HepG2 (cell line): ENCODE measurements around the gene AGPAT2. TPM values are rescaled to one million over a fixed set of nuclear protein-coding genes. Genes with fewer than 3 reads are reported as not detected.

Experiments
- ADNP ChIP-seq: sonication (generic); formaldehyde crosslinking; IDR thresholded peaks from 2 replicates; pipeline ENCODE4 v1.4.0; 2020; ENCODE audit warnings: missing genetic modification reagents
- ATF3 ChIP-seq: sonication (generic); formaldehyde crosslinking; IDR thresholded peaks from 2 replicates; pipeline ENCODE4 v1.4.0; 2020; ENCODE audit warnings: missing genetic modification reagents
- ATF7-NPFF ChIP-seq: sonication (generic); formaldehyde crosslinking; IDR thresholded peaks from 2 replicates; pipeline ENCODE4 v1.8.1; 2023; ENCODE audit warnings: mild to moderate bottlenecking, low read depth, missing genetic modification reagents, moderate library complexity
- BATF2 ChIP-seq: sonication (generic); formaldehyde crosslinking; IDR thresholded peaks from 2 replicates; pipeline ENCODE4 v1.8.0; 2022; ENCODE audit warnings: mild to moderate bottlenecking, missing genetic modification reagents, moderate library complexity
- GABPB1 ChIP-seq: IDR thresholded peaks from 2 replicates; pipeline ENCODE4 v1.6.1; 2016; ENCODE audit warnings: mild to moderate bottlenecking, missing genetic modification reagents, moderate library complexity, missing compliant biosample characterization
- GLI4 ChIP-seq: sonication (generic); formaldehyde crosslinking; IDR thresholded peaks from 2 replicates; pipeline ENCODE4 v1.5.1; 2020; ENCODE audit warnings: missing genetic modification reagents, mild to moderate bottlenecking, moderate library complexity, borderline replicate concordance
- GPN1 ChIP-seq: sonication (generic); formaldehyde crosslinking; IDR thresholded peaks from 2 replicates; pipeline ENCODE4 v1.5.1; 2020; ENCODE audit warnings: missing genetic modification reagents, borderline replicate concordance
- PRDM10 ChIP-seq: sonication (generic); formaldehyde crosslinking; IDR thresholded peaks from 2 replicates; pipeline ENCODE4 v1.4.0; 2020; ENCODE audit warnings: low read depth, missing genetic modification reagents
- PRDM4 ChIP-seq: sonication (generic); formaldehyde crosslinking; IDR thresholded peaks from 2 replicates; pipeline ENCODE4 v1.9.0; 2021; ENCODE audit warnings: missing genetic modification reagents, borderline replicate concordance
- SP4 ChIP-seq: sonication (generic); formaldehyde crosslinking; IDR thresholded peaks from 2 replicates; pipeline ENCODE4 v1.8.1; 2023; ENCODE audit warnings: mild to moderate bottlenecking, missing genetic modification reagents
- SRY ChIP-seq: sonication (generic); formaldehyde crosslinking; IDR thresholded peaks from 2 replicates; pipeline ENCODE4 v1.8.0; 2022; ENCODE audit warnings: mild to moderate bottlenecking, missing genetic modification reagents
- TP53 ChIP-seq: sonication (generic); formaldehyde crosslinking; conservative IDR thresholded peaks from 2 replicates; pipeline ENCODE4 v1.4.0; 2020; ENCODE audit warnings: missing genetic modification reagents
- ZNF235 ChIP-seq: sonication (generic); formaldehyde crosslinking; IDR thresholded peaks from 2 replicates; pipeline ENCODE4 v1.8.1; 2023; ENCODE audit warnings: mild to moderate bottlenecking, missing genetic modification reagents, borderline replicate concordance
- ZNF547 ChIP-seq: sonication (generic); formaldehyde crosslinking; IDR thresholded peaks from 2 replicates; pipeline ENCODE4 v1.5.1; 2020; ENCODE audit warnings: mild to moderate bottlenecking, missing genetic modification reagents
- ZSCAN31 ChIP-seq: sonication (generic); formaldehyde crosslinking; IDR thresholded peaks from 2 replicates; pipeline ENCODE4 v1.5.0; 2020; ENCODE audit warnings: low read depth, mild to moderate bottlenecking, missing genetic modification reagents
- polyA plus RNA-seq, 8 experiments: library from polyadenylated mRNA; depleted of rRNA in 3 of 8; stranded (reverse) in 7 of 8; unstranded in 1 of 8; fragments of >200 nt; fragmentation: Illumina TruSeq in 4 of 8; extraction: Trizol in 4 of 8; gene quantifications; 2 replicates each; pipeline versions ENCODE4 v1.2.1 to v1.2.3, GENCODE V29; 2011 to 2016; ENCODE audit warnings: low read depth in 4 of 8, missing spikeins in 1 of 8, mixed read lengths in 1 of 8; ENCODE audit not compliant: insufficient read depth in 1 of 8
- total RNA-seq, 5 experiments: library from RNA; depleted of rRNA; stranded (reverse); fragments of >200 nt; fragmentation: Illumina TruSeq; extraction: Trizol; gene quantifications; 2 replicates each; pipeline ENCODE4 v1.2.3, GENCODE V29; 2016; ENCODE audit warnings: low read depth in 1 of 5

The AGPAT2 gene
- total and polyA plus RNA-seq, 2 of the 13 experiments (the other 11 are each of a cell fraction or from before 2014, with no cell fraction given): 3.9 to 25.8 TPM

- TF ChIP-seq PRDM10 (CRISPR knock-in tag) (no peak), ADNP (CRISPR knock-in tag) (no peak), ZNF235 (CRISPR knock-in tag) (no peak), GABPB1 (CRISPR knock-in tag) (peak; percentile 60; the same call in 1 of the 2 replicates), ATF7-NPFF (CRISPR knock-in tag) (peak; percentile 43; the same call in 1 of the 2 replicates), ATF3 (CRISPR knock-in tag) (no peak), TP53 (no peak), SRY (CRISPR knock-in tag) (no peak), GPN1 (no peak), SP4 (CRISPR knock-in tag) (no peak), ZNF547 (no peak), BATF2 (CRISPR knock-in tag) (no peak), PRDM4 (CRISPR knock-in tag) (no peak), ZSCAN31 (CRISPR knock-in tag) (no peak), GLI4 (CRISPR knock-in tag) (no peak)
Observed at GRCh38 chr9:136686794-136687711, at the start of gene AGPAT2 (continued).
